ENCODE results near the gene IQGAP1. TPM values are rescaled to one million over a fixed set of nuclear protein-coding genes. Genes with fewer than 3 reads are reported as not detected.

The IQGAP1 gene
- total and polyA plus RNA-seq, 2 donors (not counting 1 experiment from before 2014, with no cell fraction given): 222 to 270 TPM

- no peak overlapping the region for H2AFZ ChIP-seq (ENCODE audit: low read length)
- no peak overlapping the region for H3K4me2 ChIP-seq (ENCODE audit: extremely low read depth, insufficient read depth, low read length)
- peaks cover 17% of the 10 kb centered on the region for H3K79me2 ChIP-seq (ENCODE audit: control insufficient read depth, insufficient read depth, low read length)
- TF ChIP-seq EZH2 (IDR thresholded peaks at IDR 0.05; ENCODE audit: low read length, missing control alignments): no peak
- no peak for TF ChIP-seq CTCF (conservative IDR thresholded peaks at IDR 0.05 in 1 of 2, IDR thresholded peaks at IDR 0.05 in 1 of 2; ENCODE audit: low read depth in 1 of 2, low read length in 2 of 2)
- H3K27ac ChIP-seq (ENCODE audit: insufficient read depth, low read length): no peak overlapping the region
- no peak overlapping the region for H3K9ac ChIP-seq (ENCODE audit: insufficient read depth, low read length)
- H3K4me3 ChIP-seq (replicated peaks in 1 of 4; ENCODE audit: control extremely low read depth in 1 of 4, insufficient read depth in 1 of 4, low read depth in 3 of 4, low read length in 4 of 4): no peak overlapping the region
- no peaks in the 10 kb centered on the region for H3K4me1 ChIP-seq (ENCODE audit: control insufficient read depth, extremely low read depth, insufficient read depth, low read length)
- no peaks in the 10 kb centered on the region for H3K27me3 ChIP-seq (ENCODE audit: control insufficient read depth, insufficient read depth, low read length)
- H3K36me3 ChIP-seq (ENCODE audit: control insufficient read depth, insufficient read depth, low read length): peaks cover 10% of the 10 kb centered on the region
- H4K20me1 ChIP-seq (ENCODE audit: control insufficient read depth, extremely low read depth, insufficient read depth, low read length): no peaks in the 10 kb centered on the region
- H3K9me3 ChIP-seq (ENCODE audit: control insufficient read depth, insufficient read depth, low read depth, low read length): no peaks in the 10 kb centered on the region
- no peak for DNase-seq (ENCODE audit: low read depth in 2 of 2)
These were observed 49.5 kb downstream of the IQGAP1 start for GRCh38 chr15:90437516-90437915.

GRCh38 chr15:90439946-90440345, 51.9 kb downstream of the IQGAP1 start:
- H3K4me2 ChIP-seq (ENCODE audit: extremely low read depth, insufficient read depth, low read length): no peak overlapping the region
- no peaks in the 10 kb centered on the region for H4K20me1 ChIP-seq (ENCODE audit: control insufficient read depth, extremely low read depth, insufficient read depth, low read length)
- no peaks in the 10 kb centered on the region for H3K9me3 ChIP-seq (ENCODE audit: control insufficient read depth, insufficient read depth, low read depth, low read length)
- H3K27me3 ChIP-seq (ENCODE audit: control insufficient read depth, insufficient read depth, low read length): no peaks in the 10 kb centered on the region
- peaks cover 11% of the 10 kb centered on the region for H3K79me2 ChIP-seq (ENCODE audit: control insufficient read depth, insufficient read depth, low read length)
- H3K9ac ChIP-seq (ENCODE audit: insufficient read depth, low read length): no peak overlapping the region
- no peak overlapping the region for H2AFZ ChIP-seq (ENCODE audit: low read length)
- H3K4me3 ChIP-seq (replicated peaks in 1 of 4; ENCODE audit: control extremely low read depth in 1 of 4, insufficient read depth in 1 of 4, low read depth in 3 of 4, low read length in 4 of 4): no peak overlapping the region
- H3K4me1 ChIP-seq (ENCODE audit: control insufficient read depth, extremely low read depth, insufficient read depth, low read length): no peaks in the 10 kb centered on the region
- peaks cover 12% of the 10 kb centered on the region for H3K36me3 ChIP-seq (ENCODE audit: control insufficient read depth, insufficient read depth, low read length)
- H3K27ac ChIP-seq (ENCODE audit: insufficient read depth, low read length): no peak overlapping the region
- TF ChIP-seq CTCF (conservative IDR thresholded peaks at IDR 0.05 in 1 of 2, IDR thresholded peaks at IDR 0.05 in 1 of 2; ENCODE audit: low read depth in 1 of 2, low read length in 2 of 2) (no peak), EZH2 (IDR thresholded peaks at IDR 0.05; ENCODE audit: low read length, missing control alignments) (no peak)
- no peak for DNase-seq (ENCODE audit: low read depth in 2 of 2)

GRCh38 chr15:90441027-90441426, 53.0 kb downstream of the IQGAP1 start:
- no peak overlapping the region for H3K27ac ChIP-seq (ENCODE audit: insufficient read depth, low read length)
- H3K36me3 ChIP-seq (ENCODE audit: control insufficient read depth, insufficient read depth, low read length): peaks cover 14% of the 10 kb centered on the region
- H3K4me2 ChIP-seq (ENCODE audit: extremely low read depth, insufficient read depth, low read length): no peak overlapping the region
- TF ChIP-seq CTCF (conservative IDR thresholded peaks at IDR 0.05 in 1 of 2, IDR thresholded peaks at IDR 0.05 in 1 of 2; ENCODE audit: low read depth in 1 of 2, low read length in 2 of 2): no peak
- no peak for TF ChIP-seq EZH2 (IDR thresholded peaks at IDR 0.05; ENCODE audit: low read length, missing control alignments)
- no peak overlapping the region for H3K4me3 ChIP-seq (replicated peaks in 1 of 4; ENCODE audit: control extremely low read depth in 1 of 4, insufficient read depth in 1 of 4, low read depth in 3 of 4, low read length in 4 of 4)
- no peaks in the 10 kb centered on the region for H3K27me3 ChIP-seq (ENCODE audit: control insufficient read depth, insufficient read depth, low read length)
- no peaks in the 10 kb centered on the region for H3K9me3 ChIP-seq (ENCODE audit: control insufficient read depth, insufficient read depth, low read depth, low read length)
- no peak overlapping the region for H3K9ac ChIP-seq (ENCODE audit: insufficient read depth, low read length)
- DNase-seq (ENCODE audit: low read depth in 2 of 2): no peak
- H3K79me2 ChIP-seq (ENCODE audit: control insufficient read depth, insufficient read depth, low read length): peaks cover 5% of the 10 kb centered on the region
- no peaks in the 10 kb centered on the region for H3K4me1 ChIP-seq (ENCODE audit: control insufficient read depth, extremely low read depth, insufficient read depth, low read length)
- H4K20me1 ChIP-seq (ENCODE audit: control insufficient read depth, extremely low read depth, insufficient read depth, low read length): no peaks in the 10 kb centered on the region
- H2AFZ ChIP-seq (ENCODE audit: low read length): no peak overlapping the region
